RWPE2 (cell line): Measurements from ENCODE around the gene MRGPRE.

Source experiments
- ATAC-seq: fragments of 200-7000 bp; cut with Tn5 transposase; 3 replicates; pipeline ENCODE4 v1.9.1; 2021; ENCODE audit warnings: low read depth
- DNase-seq: peaks from one replicate; pipeline ENCODE4 v3.0.0-alpha.2; 2020; ENCODE audit warnings: low spot score
- H3K27ac ChIP-seq: fragments of 450-650 bp; 2 replicates; pipeline ENCODE4 v1.5.1; 2017; ENCODE audit warnings: mild to moderate bottlenecking; ENCODE audit not compliant: poor library complexity, severe bottlenecking
- H3K27me3 ChIP-seq: fragments of 250-450 bp; sonication (Bioruptor Pico); 2 replicates; pipeline ENCODE4 v1.5.1; 2021; ENCODE audit warnings: mild to moderate bottlenecking, moderate library complexity; ENCODE audit not compliant: insufficient read depth, poor library complexity, severe bottlenecking
- H3K36me3 ChIP-seq: fragments of 250-450 bp; sonication (Bioruptor Pico); 2 replicates; pipeline ENCODE4 v1.5.1; 2020; ENCODE audit warnings: low read depth, mild to moderate bottlenecking, moderate library complexity
- H3K4me1 ChIP-seq: fragments of 250-450 bp; sonication (Bioruptor Pico); 2 replicates; pipeline ENCODE4 v1.5.1; 2021; ENCODE audit warnings: mild to moderate bottlenecking, moderate library complexity; ENCODE audit not compliant: insufficient read depth, poor library complexity, severe bottlenecking
- H3K4me3 ChIP-seq: fragments of 250-450 bp; sonication (Bioruptor Pico); 2 replicates; pipeline ENCODE4 v1.5.1; 2021; ENCODE audit warnings: mild to moderate bottlenecking, moderate library complexity; ENCODE audit not compliant: severe bottlenecking
- H3K9me3 ChIP-seq: fragments of 250-450 bp; sonication (Bioruptor Pico); 2 replicates; pipeline ENCODE4 v1.5.1; 2021; ENCODE audit warnings: mild to moderate bottlenecking, moderate library complexity; ENCODE audit not compliant: severe bottlenecking
- CTCF ChIP-seq: fragments of 450-650 bp; IDR thresholded peaks from one replicate; pipeline ENCODE4 v1.5.1; 2017; ENCODE audit warnings: mild to moderate bottlenecking, moderate library complexity; ENCODE audit not compliant: poor library complexity, severe bottlenecking

MRGPRE gene

GRCh38 chr11:3214420-3214699, 17.9 kb downstream of the MRGPRE start:
- H3K27me3 ChIP-seq: peaks cover 14% of the 10 kb centered on the region
- no peak for TF ChIP-seq CTCF
- no peaks in the 10 kb centered on the region for H3K36me3 ChIP-seq
- ATAC-seq (no peak), DNase-seq (no peak)
- no peak overlapping the region for H3K4me3 ChIP-seq
- peaks cover 4% of the 10 kb centered on the region for H3K9me3 ChIP-seq
- no peaks in the 10 kb centered on the region for H3K4me1 ChIP-seq
- no peak overlapping the region for H3K27ac ChIP-seq

DNA sequence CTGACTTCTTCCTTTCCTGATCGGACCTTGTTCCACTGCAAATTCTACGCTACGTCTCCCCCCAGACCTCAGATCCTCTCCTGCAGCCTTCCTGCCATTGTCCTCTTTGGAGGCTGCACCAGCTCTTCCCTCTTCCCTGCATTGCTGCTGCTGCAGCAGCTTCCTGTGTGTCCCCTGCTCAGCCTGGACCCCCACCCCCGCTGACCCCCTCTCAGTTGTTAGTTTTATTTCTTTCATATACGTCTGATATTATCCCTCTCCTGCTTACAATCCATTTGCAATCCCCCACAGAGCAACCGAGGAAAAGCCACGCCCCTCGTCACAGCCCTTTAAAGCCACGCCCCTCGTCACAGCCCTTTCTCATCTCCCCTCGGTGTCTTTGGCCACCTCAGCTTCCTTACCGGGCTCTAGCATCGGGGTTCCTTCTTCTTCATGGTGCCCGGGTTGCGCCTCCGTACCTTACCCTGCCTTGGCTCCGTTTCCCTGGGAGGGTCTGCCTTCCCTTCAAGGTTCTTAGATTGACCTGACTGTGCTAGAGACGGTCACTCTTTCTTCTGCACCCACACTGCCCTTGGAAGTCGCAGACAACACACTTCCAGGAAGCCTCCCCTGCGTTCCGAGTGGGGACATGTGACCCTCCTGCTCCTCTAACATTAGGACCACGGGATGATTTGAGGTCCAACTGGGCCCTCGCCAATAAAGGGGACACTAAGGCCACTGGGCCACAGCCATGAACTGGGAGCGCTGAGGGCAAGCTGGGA, 18.4 kb downstream of the MRGPRE start:
- Histone ChIP-seq H3K9me3 (peaks cover 4% of the 10 kb centered on the region), H3K27ac (no peak overlapping the region), H3K4me3 (no peak overlapping the region), H3K36me3 (no peaks in the 10 kb centered on the region), H3K4me1 (no peaks in the 10 kb centered on the region), H3K27me3 (peaks cover 11% of the 10 kb centered on the region)
- TF ChIP-seq CTCF: no peak
- ATAC-seq: no peak
- DNase-seq: no peak

DNA sequence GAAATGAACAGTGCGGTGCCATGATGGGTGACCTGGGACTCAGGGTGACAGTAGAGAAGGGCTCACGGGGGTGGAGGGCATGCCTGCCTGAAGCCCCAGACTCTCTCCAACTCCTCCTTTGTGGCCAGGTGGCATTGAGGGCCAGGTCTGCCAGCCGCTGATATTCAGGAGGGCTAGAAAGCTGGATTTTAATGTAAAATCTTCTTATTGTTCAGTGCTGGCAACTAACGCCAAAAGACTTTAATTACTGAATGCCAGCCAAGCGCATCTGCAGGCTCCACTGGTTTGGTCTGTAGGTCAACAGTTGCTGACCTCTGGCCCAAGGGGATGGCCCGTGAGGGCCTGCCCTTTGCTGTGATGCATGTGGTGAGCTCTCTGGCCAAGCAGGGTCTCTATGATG, 23.9 kb downstream of the MRGPRE start:
- H3K4me1 ChIP-seq: no peaks in the 10 kb centered on the region
- H3K27me3 ChIP-seq: peaks cover 17% of the 10 kb centered on the region
- no peak overlapping the region for H3K4me3 ChIP-seq
- no peak overlapping the region for H3K27ac ChIP-seq
- TF ChIP-seq CTCF: no peak
- H3K36me3 ChIP-seq: no peaks in the 10 kb centered on the region
- DNase-seq (no peak), ATAC-seq (no peak)
- peaks cover 4% of the 10 kb centered on the region for H3K9me3 ChIP-seq

GRCh38 chr11:3207526-3208189, 24.6 kb downstream of the MRGPRE start:
- Histone ChIP-seq H3K4me3 (no peak overlapping the region), H3K27ac (no peak overlapping the region), H3K4me1 (no peaks in the 10 kb centered on the region), H3K27me3 (peaks cover 20% of the 10 kb centered on the region), H3K9me3 (peaks cover 4% of the 10 kb centered on the region), H3K36me3 (no peaks in the 10 kb centered on the region)
- no peak for TF ChIP-seq CTCF
- no peak for DNase-seq
- ATAC-seq: no peak

DNA sequence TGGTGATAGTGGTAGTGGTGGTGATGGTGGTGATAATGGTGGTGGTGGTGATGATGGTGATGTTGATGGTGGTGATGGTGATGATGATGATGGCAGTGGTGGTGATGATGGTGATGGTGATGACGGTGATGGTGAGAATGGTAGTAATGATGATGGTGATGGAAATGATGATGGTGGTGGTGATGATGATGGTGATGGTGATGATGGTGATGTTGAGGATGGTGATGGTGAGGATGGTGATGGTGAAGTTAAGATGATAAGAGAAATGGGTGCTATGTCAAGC, 25.4 kb downstream of the MRGPRE start:
- H3K36me3 ChIP-seq: no peaks in the 10 kb centered on the region
- H3K27me3 ChIP-seq: peaks cover 28% of the 10 kb centered on the region
- no peak for ATAC-seq
- no peak overlapping the region for H3K27ac ChIP-seq
- H3K9me3 ChIP-seq: peaks cover 4% of the 10 kb centered on the region
- H3K4me1 ChIP-seq: no peaks in the 10 kb centered on the region
- TF ChIP-seq CTCF: no peak
- no peak overlapping the region for H3K4me3 ChIP-seq
- no peak for DNase-seq
